Keratinocyte (primary cell): Measurements from ENCODE around the gene RASA3. TPM values are rescaled to one million over a fixed set of nuclear protein-coding genes. Genes with fewer than 3 reads are reported as not detected.

Experiments used
- DNase-seq: peaks from one replicate; pipeline ENCODE4 v3.0.0-alpha.2; 2011; ENCODE audit warnings: low read depth, missing footprints, low spot score
- FAIRE-seq: peaks from 2 replicates; lab custom pipeline; 2011; peaks lifted over from hg19 to GRCh38; lab: Jason Lieb, UNC
- H2AFZ ChIP-seq: 2 replicates; pipeline ENCODE4 v1.6.0; 2012; ENCODE audit warnings: low read length, control low read depth, inconsistent platforms; ENCODE audit not compliant: control insufficient read depth
- H3K27ac ChIP-seq: 2 replicates; pipeline ENCODE4 v1.5.1; 2011; ENCODE audit warnings: low read length; ENCODE audit not compliant: control insufficient read depth, insufficient read depth
- H3K27me3 ChIP-seq: 3 replicates; pipeline ENCODE4 v1.6.0; 2011; ENCODE audit warnings: low read length; ENCODE audit not compliant: control insufficient read depth, insufficient read depth; ENCODE audit errors: extremely low read depth
- H3K36me3 ChIP-seq, 2 experiments: 2 replicates in 1 of 2; 3 replicates in 1 of 2; pipeline ENCODE4 v1.5.1; 2011; ENCODE audit warnings: low read length in 2 of 2, mild to moderate bottlenecking in 1 of 2; ENCODE audit not compliant: control insufficient read depth in 2 of 2, insufficient read depth in 2 of 2; ENCODE audit errors: extremely low read depth in 1 of 2
- H3K4me1 ChIP-seq: 3 replicates; pipeline ENCODE4 v1.5.1; 2011; ENCODE audit warnings: low read length; ENCODE audit not compliant: control insufficient read depth, insufficient read depth; ENCODE audit errors: extremely low read depth
- H3K4me2 ChIP-seq: 3 replicates; pipeline ENCODE4 v1.6.0; 2011; ENCODE audit warnings: low read depth, low read length; ENCODE audit not compliant: control insufficient read depth, insufficient read depth; ENCODE audit errors: extremely low read depth
- H3K4me3 ChIP-seq, 3 experiments: fragments of 200-600 bp in 1 of 3; sonication (generic) in 1 of 3; 2 replicates in 2 of 3; 3 replicates in 1 of 3; pipeline ENCODE4 v1.5.1; 2011 to 2016; ENCODE audit warnings: low read length in 3 of 3, mild to moderate bottlenecking in 3 of 3, control low read depth in 2 of 3, inconsistent platforms in 1 of 3, low read depth in 1 of 3, mixed read lengths in 1 of 3, mixed run types in 1 of 3, moderate library complexity in 1 of 3; ENCODE audit not compliant: control insufficient read depth in 2 of 3, insufficient read depth in 2 of 3; ENCODE audit errors: extremely low read depth in 1 of 3
- H3K79me2 ChIP-seq: 2 replicates; pipeline ENCODE4 v1.6.0; 2012; ENCODE audit warnings: low read length; ENCODE audit not compliant: control insufficient read depth, insufficient read depth
- H3K9ac ChIP-seq: 3 replicates; pipeline ENCODE4 v1.6.0; 2011; ENCODE audit warnings: low read length; ENCODE audit not compliant: control insufficient read depth, insufficient read depth; ENCODE audit errors: extremely low read depth
- H3K9me1 ChIP-seq: 3 replicates; pipeline ENCODE4 v1.6.0; 2011; ENCODE audit warnings: low read length; ENCODE audit not compliant: control insufficient read depth, insufficient read depth; ENCODE audit errors: extremely low read depth
- H3K9me3 ChIP-seq: 2 replicates; pipeline ENCODE4 v1.5.1; 2012; ENCODE audit warnings: low read depth, low read length; ENCODE audit not compliant: control insufficient read depth
- H4K20me1 ChIP-seq: 3 replicates; pipeline ENCODE4 v1.6.0; 2011; ENCODE audit warnings: low read length; ENCODE audit not compliant: control insufficient read depth, insufficient read depth; ENCODE audit errors: extremely low read depth
- EZH2 ChIP-seq: IDR thresholded peaks from one replicate; pipeline ENCODE4 v1.6.1; 2012; ENCODE audit warnings: inconsistent platforms, mild to moderate bottlenecking, low read length, moderate library complexity
- dilution Hi-C: fragments of 300-500 bp; cut with MboI; formaldehyde crosslinking; loops from one replicate; pipeline ENCODE4 v1.7.0; 2020; ENCODE audit warnings: low sequenced_read_pairs; ENCODE audit not compliant: extremely low pct_ligation_motif_present
- polyA plus RNA-seq, 5 experiments: library from polyadenylated mRNA; depleted of rRNA in 3 of 5; stranded (reverse) in 3 of 5; stranded (forward) in 1 of 5; unstranded in 1 of 5; fragments of >200 nt; gene quantifications; 1 replicate in 1 of 5; 2 replicates in 3 of 5; 3 replicates in 1 of 5; pipeline versions ENCODE4 v1.2.1 to v1.2.3, GENCODE V29; 2011 to 2012; ENCODE audit warnings: missing spikeins in 2 of 5, low read depth in 1 of 5, low replicate concordance in 1 of 5
- TF ChIP-seq, protein P1 (sequence below), 3 experiments: IDR thresholded peaks in 1 of 3; conservative IDR thresholded peaks in 1 of 3; optimal IDR thresholded peaks in 1 of 3; 2 replicates in 2 of 3; 3 replicates in 1 of 3; pipeline versions ENCODE3 to v1.5.1; 2011; ENCODE audit warnings: low read length in 3 of 3, mild to moderate bottlenecking in 3 of 3, moderate library complexity in 2 of 3, control low read depth in 1 of 3, inconsistent platforms in 1 of 3; ENCODE audit not compliant: insufficient read depth in 2 of 3; ENCODE audit errors: extremely low read depth in 1 of 3

RASA3 gene
- polyA plus RNA-seq, 1 donor (not counting 4 experiments of a cell fraction or from before 2014, with no cell fraction given), result 4.1 TPM

DNA sequence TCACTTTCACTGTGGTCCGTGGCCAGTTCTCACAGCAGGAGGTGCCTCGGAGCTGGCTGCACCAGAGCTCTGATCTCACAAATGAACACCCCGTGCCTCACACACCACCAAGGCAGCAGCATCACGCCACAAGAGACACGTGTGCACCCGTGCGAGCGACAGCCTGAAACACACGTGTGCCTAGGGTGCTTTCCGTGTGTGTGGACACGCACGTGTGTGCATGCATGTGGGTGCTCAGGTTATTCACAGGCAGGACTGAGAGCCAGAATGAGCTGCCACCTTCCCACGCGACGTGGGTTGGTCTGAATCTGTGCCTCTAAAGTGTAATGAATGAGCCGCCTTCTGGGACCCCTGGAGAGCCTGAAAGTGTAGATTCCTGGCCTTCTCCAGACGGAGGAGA, 90.9 kb downstream of the RASA3 start:
- no peak for FAIRE-seq

DNA sequence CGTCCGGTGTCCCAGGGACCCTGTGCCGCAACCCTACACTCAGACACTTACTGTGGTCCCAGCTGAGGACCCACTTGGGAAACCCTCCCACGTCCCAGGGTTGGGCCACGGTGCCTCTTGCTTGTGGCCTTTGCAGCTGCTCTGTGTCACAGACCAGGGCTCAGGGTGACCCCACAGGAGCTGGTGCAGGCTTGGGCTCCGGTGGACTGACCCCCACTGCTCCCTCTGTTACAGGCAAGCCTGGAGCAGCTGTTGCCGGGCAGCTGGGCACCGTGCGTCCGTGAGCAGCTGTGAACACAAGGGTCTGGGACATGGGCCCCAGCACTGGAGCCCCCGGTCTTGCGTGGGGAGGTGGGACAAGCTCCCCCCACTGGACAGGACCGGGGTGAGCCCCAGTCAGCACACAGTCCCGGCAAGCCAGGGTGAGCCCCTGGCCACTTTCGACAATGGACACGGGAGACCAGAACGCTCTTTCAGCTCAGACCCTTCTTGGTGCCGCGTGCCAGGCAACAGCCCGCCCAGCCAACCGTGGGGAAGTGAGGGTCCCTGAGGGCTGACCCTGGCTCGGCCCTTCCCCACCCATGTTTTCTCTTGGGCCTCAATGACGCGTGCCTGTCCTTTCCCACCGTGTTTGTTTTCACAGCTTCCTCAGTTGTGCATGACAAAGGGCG, 92.8 kb downstream of the RASA3 start:
- no peak for FAIRE-seq
- Histone ChIP-seq H3K9me1 (no peaks in the 10 kb centered on the region), H3K36me3 (no peaks in the 10 kb centered on the region), H3K9ac (no peak overlapping the region), H2AFZ (no peak overlapping the region), H3K27me3 (peaks cover 10% of the 10 kb centered on the region), H3K79me2 (no peaks in the 10 kb centered on the region), H3K9me3 (no peaks in the 10 kb centered on the region), H3K4me2 (no peak overlapping the region), H3K4me1 (no peaks in the 10 kb centered on the region), H4K20me1 (peaks cover 4% of the 10 kb centered on the region), H3K4me3 (no peak overlapping the region), H3K27ac (no peak overlapping the region)
- TF ChIP-seq, protein P1, sequence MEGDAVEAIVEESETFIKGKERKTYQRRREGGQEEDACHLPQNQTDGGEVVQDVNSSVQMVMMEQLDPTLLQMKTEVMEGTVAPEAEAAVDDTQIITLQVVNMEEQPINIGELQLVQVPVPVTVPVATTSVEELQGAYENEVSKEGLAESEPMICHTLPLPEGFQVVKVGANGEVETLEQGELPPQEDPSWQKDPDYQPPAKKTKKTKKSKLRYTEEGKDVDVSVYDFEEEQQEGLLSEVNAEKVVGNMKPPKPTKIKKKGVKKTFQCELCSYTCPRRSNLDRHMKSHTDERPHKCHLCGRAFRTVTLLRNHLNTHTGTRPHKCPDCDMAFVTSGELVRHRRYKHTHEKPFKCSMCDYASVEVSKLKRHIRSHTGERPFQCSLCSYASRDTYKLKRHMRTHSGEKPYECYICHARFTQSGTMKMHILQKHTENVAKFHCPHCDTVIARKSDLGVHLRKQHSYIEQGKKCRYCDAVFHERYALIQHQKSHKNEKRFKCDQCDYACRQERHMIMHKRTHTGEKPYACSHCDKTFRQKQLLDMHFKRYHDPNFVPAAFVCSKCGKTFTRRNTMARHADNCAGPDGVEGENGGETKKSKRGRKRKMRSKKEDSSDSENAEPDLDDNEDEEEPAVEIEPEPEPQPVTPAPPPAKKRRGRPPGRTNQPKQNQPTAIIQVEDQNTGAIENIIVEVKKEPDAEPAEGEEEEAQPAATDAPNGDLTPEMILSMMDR (optimal IDR thresholded peaks at IDR 0.05 in 1 of 3, IDR thresholded peaks at IDR 0.05 in 1 of 3, conservative IDR thresholded peaks at IDR 0.05 in 1 of 3; ENCODE audit: extremely low read depth in 1 of 3, insufficient read depth in 2 of 3, low read length in 3 of 3), result no peak
- no peak for TF ChIP-seq EZH2
- no peak for DNase-seq
- dilution Hi-C loops, result no loop called here

More for the DNA sequence above, 90.9 kb downstream of the RASA3 start:
- H3K4me2 ChIP-seq, result no peak overlapping the region
- no peaks in the 10 kb centered on the region for H4K20me1 ChIP-seq
- no peaks in the 10 kb centered on the region for H3K9me1 ChIP-seq
- no peak for DNase-seq
- no peak overlapping the region for H3K27ac ChIP-seq
- no peak overlapping the region for H2AFZ ChIP-seq
- TF ChIP-seq, protein P1 (optimal IDR thresholded peaks at IDR 0.05 in 1 of 3, IDR thresholded peaks at IDR 0.05 in 1 of 3, conservative IDR thresholded peaks at IDR 0.05 in 1 of 3; ENCODE audit: extremely low read depth in 1 of 3, insufficient read depth in 2 of 3, low read length in 3 of 3), result no peak
- no peak for TF ChIP-seq EZH2
- no peaks in the 10 kb centered on the region for H3K79me2 ChIP-seq
- no peaks in the 10 kb centered on the region for H3K9me3 ChIP-seq
- no peak overlapping the region for H3K4me3 ChIP-seq
- H3K4me1 ChIP-seq, result no peaks in the 10 kb centered on the region
- no peaks in the 10 kb centered on the region for H3K36me3 ChIP-seq
- no peaks in the 10 kb centered on the region for H3K27me3 ChIP-seq
- dilution Hi-C loops, result no loop called here
- H3K9ac ChIP-seq, result no peak overlapping the region
